GM12872 (cell line): ENCODE results near the gene IFT81.

ENCODE experiments used
- TF ChIP-seq, protein P1 (sequence below): IDR thresholded peaks from 3 replicates; pipeline ENCODE4 v1.5.1; 2011; ENCODE audit warnings: low read depth, mild to moderate bottlenecking, low read length, moderate library complexity; ENCODE audit not compliant: insufficient read depth

Gene IFT81

DNA sequence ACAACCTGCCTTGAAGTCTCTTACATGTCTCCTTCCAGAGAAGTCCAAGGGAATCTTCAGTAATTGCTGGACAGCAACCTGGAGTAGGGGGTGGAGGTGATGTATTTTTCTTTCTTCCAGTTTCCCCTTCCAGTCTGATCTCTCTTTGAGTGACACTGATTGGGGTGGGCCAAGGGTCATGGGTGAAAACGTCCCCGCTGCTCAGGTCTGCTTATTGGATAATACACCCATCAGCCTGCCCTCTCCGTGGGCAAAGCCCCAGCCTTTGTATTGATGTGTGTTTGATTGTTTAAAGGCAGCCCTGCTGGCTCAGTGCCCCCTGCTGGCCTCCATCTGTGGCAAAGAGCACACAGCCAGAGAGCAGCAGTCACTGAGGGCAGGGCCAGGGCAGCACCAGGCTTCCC is 121.2 kb downstream of the IFT81 start:
- TF ChIP-seq, protein P1, sequence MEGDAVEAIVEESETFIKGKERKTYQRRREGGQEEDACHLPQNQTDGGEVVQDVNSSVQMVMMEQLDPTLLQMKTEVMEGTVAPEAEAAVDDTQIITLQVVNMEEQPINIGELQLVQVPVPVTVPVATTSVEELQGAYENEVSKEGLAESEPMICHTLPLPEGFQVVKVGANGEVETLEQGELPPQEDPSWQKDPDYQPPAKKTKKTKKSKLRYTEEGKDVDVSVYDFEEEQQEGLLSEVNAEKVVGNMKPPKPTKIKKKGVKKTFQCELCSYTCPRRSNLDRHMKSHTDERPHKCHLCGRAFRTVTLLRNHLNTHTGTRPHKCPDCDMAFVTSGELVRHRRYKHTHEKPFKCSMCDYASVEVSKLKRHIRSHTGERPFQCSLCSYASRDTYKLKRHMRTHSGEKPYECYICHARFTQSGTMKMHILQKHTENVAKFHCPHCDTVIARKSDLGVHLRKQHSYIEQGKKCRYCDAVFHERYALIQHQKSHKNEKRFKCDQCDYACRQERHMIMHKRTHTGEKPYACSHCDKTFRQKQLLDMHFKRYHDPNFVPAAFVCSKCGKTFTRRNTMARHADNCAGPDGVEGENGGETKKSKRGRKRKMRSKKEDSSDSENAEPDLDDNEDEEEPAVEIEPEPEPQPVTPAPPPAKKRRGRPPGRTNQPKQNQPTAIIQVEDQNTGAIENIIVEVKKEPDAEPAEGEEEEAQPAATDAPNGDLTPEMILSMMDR, result peak; percentile 78

DNA sequence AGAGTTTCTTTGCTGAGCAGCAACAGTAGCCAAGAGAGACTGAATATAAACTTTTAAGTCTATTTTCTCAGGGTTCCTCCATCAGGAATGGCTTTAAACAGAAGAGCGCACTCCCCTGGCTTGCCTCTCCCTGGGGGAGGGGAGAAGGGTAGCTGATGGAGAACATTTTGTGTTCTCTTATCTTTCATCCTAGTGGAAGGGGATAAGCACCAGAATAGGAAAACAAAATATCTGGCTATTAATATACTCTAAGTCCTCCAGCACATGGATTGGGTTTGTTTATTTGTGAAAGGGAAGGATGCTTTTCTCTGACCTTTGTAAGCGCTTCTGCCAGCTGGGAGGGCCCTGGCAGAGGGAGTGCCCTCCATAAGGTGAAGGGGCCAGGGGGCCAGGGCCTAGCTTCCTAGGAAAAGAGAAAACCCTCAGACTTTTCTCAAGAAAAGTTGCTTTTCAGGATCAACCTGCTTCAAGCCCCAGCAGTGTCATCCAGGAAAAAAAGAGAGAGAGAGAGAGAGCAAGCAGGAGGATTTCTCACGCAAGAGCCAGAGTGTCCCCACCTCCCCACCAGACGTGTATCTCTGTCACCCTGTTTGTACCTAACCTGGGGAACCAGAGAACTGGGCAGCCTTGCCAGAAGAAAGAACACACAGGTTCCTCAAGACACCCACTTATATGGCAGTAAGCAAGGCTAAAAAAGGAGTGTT is 122.6 kb downstream of the IFT81 start:
- TF ChIP-seq, protein P1, result no peak

DNA sequence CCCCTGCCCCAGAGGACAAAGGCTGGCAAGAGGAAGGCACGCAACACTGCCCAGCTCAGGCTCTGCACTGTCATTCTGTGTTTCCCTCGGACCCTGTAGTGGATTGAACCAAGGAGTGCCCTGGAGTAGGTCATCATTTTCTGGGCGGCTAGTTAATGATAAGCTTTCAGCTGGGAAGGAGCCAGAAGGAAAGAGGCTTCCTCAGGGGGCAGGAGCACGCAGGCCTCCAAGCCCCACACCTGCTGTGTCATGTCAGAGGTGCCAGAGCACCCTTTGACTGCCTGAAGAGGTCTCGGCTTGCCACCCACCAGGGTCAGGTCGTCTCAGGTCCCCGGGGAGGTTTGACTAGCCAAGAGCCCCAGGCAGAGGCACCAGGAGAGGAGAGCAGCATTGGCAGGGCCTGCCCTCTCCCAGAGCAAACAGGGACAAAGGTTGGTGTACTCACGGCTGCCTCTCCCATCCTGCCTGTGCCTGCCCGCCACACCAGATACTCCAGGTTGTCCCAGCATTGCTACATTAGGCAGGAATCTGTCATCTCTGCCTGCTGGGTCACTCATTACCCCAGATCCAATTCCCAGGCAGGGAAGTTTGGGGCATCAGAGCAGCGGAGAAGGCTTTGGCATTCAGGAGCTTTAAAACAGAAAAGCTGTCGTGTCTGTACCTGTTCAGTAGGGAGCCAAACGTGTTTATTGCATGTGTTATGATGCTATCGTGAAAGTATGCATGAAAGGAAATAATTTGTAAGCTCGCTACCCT is 123.4 kb downstream of the IFT81 start:
- TF ChIP-seq, protein P1, result no peak

DNA sequence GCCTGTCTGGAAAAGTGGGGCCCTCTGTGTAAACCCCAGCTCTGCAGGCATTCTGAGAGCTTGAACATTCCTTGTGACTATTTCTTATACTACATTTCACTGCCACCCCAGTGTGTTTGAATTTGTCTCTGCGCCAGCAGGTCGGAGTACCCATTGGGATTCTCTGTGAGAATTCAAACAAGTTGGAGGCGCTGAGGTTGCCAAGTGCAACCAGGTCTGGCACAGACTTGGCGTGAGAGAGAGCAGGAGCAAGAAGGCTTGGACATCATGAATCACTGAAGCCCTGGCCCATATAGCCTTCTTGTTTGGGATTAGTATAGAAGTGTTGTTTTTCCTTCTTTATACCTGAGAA is 123.9 kb downstream of the IFT81 start:
- TF ChIP-seq, protein P1, result no peak

DNA sequence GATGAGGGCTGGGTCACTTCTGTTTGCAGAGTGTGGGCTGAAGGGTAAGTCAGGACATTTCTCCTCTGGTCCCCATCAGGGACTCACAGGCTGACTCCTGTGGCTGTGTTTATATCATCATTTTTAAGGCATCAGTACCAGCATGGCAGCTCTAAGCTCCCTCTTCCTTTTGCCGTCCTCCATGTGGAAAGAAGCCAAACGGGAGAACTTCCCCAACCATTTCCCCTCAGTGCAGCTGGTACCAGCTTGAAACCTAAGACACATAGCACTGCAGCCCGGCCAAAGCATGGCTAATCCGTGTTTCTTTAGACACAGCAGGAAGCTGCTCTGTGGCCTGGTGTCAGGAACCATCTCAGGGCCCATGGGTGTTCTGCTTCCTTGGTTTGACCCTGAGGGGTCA is 124.9 kb downstream of the IFT81 start:
- TF ChIP-seq, protein P1, result no peak

DNA sequence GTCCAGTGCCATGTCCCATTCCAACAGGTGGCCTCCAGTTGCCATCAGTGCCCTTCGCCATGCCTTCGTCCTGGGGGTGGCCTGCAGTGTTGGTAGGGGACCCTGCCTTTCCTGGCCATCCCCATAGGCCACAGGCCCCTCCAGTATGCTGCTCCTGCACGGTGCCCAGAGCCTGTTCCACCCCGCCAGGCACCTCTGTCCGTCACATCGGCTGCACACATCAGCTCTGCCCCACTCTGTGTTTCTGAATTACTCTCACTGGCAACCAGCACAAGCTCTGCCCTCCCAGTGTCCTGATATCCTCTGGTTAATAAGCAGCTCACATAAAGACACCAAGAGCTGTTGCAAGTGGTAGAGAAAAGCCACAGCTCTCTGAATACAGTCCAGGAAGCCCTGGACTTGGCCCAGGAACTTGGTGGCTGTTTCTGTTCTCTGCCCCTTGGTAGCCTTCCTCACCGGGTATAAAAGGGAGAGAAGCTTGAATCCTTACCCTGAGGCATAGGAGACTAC is 125.6 kb downstream of the IFT81 start:
- TF ChIP-seq, protein P1, result no peak

DNA sequence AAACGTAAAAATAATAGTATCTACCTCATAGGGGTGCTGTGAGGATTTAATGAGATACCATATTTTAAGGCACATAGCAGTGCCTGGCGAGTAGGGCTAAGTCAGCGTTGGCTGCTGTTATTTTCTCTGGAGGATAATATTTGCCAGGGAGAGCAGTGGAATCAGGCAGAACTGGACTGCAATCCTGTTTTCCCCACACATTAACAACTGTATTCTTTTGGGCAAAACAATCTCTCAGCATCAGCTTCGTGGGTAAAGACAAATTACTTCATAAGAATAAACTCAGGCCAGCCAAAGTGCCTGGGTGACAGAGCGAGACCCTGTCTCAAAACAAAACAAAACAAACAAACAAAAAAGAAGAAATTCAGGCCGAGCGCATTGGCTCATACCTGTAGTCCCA is 127.2 kb downstream of the IFT81 start:
- TF ChIP-seq, protein P1, result no peak
